ENCODE results near the gene SLC6A7.

SLC6A7 gene

GRCh38 chr5:150156027-150156368 lies 33.9 kb upstream of the SLC6A7 start:
- no peak for DNase-seq

GRCh38 chr5:150156540-150156939 lies 33.3 kb upstream of the SLC6A7 start:
- no peak for DNase-seq

GRCh38 chr5:150157168-150157567 lies 32.7 kb upstream of the SLC6A7 start:
- no peak for DNase-seq

GRCh38 chr5:150158170-150158949 lies 31.5 kb upstream of the SLC6A7 start:
- DNase-seq = peak; percentile 76

- DNase-seq = no peak
Measured at GRCh38 chr5:150159031-150159430, 30.8 kb upstream of the SLC6A7 start.

GRCh38 chr5:150159741-150160179 lies 30.1 kb upstream of the SLC6A7 start:
- peak; percentile 91 for DNase-seq

GRCh38 chr5:150160448-150161081 lies 29.3 kb upstream of the SLC6A7 start:
- no peak for DNase-seq

GRCh38 chr5:150161242-150162141 lies 28.4 kb upstream of the SLC6A7 start:
- peak; percentile 73 for DNase-seq

- no peak for DNase-seq
Measured at GRCh38 chr5:150162142-150162513, 27.7 kb upstream of the SLC6A7 start.

- no peak for DNase-seq
Measured at GRCh38 chr5:150163035-150163434, 26.8 kb upstream of the SLC6A7 start.

- DNase-seq = no peak
Measured at GRCh38 chr5:150163547-150164059, 26.3 kb upstream of the SLC6A7 start.

GRCh38 chr5:150164211-150164980 lies 25.5 kb upstream of the SLC6A7 start:
- DNase-seq = no peak

GRCh38 chr5:150166037-150166649 lies 23.7 kb upstream of the SLC6A7 start:
- DNase-seq = no peak

GRCh38 chr5:150166650-150167511 lies 23.0 kb upstream of the SLC6A7 start, which contains the start of gene CDX1:
CDX1 (plus strand) TSS chr5:150166778; CDS start chr5:150166877, 99 bp downstream.
- DNase-seq = no peak

GRCh38 chr5:150167512-150167850 lies 22.4 kb upstream of the SLC6A7 start:
- no peak for DNase-seq

- DNase-seq = no peak
Measured at GRCh38 chr5:150167908-150168307, 22.0 kb upstream of the SLC6A7 start.

- DNase-seq = no peak
Measured at GRCh38 chr5:150168864-150169263, 21.0 kb upstream of the SLC6A7 start.

GRCh38 chr5:150172145-150172544 lies 17.7 kb upstream of the SLC6A7 start:
- DNase-seq = no peak

GRCh38 chr5:150172556-150172955 lies 17.3 kb upstream of the SLC6A7 start:
- no peak for DNase-seq

- DNase-seq = no peak
Measured at GRCh38 chr5:150173161-150173560, 16.7 kb upstream of the SLC6A7 start.

- no peak for DNase-seq
Measured at GRCh38 chr5:150174285-150174684, 15.6 kb upstream of the SLC6A7 start.

All from fibroblast of skin of scalp (primary cell).